Lower leg skin (tissue), 3 donors: Measurements from ENCODE around the gene APOL3.

ENCODE experiments used
- CTCF ChIP-seq, 3 donors: fragments of 450-650 bp; IDR thresholded peaks; one replicate each; pipeline ENCODE4 v1.5.1; 2016; ENCODE audit warnings: antibody characterized with exemption in 3 of 3, mild to moderate bottlenecking in 3 of 3, moderate library complexity in 2 of 3
- POLR2A ChIP-seq, 2 donors: fragments of 450-650 bp; IDR thresholded peaks; one replicate each; pipeline ENCODE4 v1.6.1; 2016 to 2017; ENCODE audit warnings: antibody characterized with exemption in 2 of 2, mild to moderate bottlenecking in 1 of 2, moderate library complexity in 1 of 2

- TF ChIP-seq CTCF (IDR thresholded peaks at IDR 0.05): no peak
- TF ChIP-seq POLR2A (IDR thresholded peaks at IDR 0.05): no peak
These were observed 22.9 kb upstream of the APOL3 start for GRCh38 chr22:36183446-36183845.
